Upper lobe of right lung (tissue), 1 donor: ENCODE data around the gene IQCC. TPM values are rescaled to one million over a fixed set of nuclear protein-coding genes. Genes with fewer than 3 reads are reported as not detected.
A peak's percentile ranks its signal among the peaks of the same experiment; 100 is the strongest.

Experiments used
- ATAC-seq: fragments of 200-7000 bp; cut with Tn5 transposase; one replicate; pipeline ENCODE4 v1.9.1; 2020; ENCODE audit warnings: mild to moderate bottlenecking, moderate library complexity
- DNase-seq: peaks from one replicate; pipeline ENCODE4 v3.0.0-alpha.2; 2020
- H3K27ac ChIP-seq: fragments of 200-600 bp; one replicate; pipeline ENCODE4 v1.8.0; 2022
- H3K27me3 ChIP-seq: fragments of 200-600 bp; one replicate; pipeline ENCODE4 v1.8.0; 2022; ENCODE audit warnings: mild to moderate bottlenecking
- H3K36me3 ChIP-seq: fragments of 200-600 bp; one replicate; pipeline ENCODE4 v1.8.0; 2022
- H3K4me1 ChIP-seq: fragments of 200-600 bp; one replicate; pipeline ENCODE4 v1.8.0; 2022
- H3K4me3 ChIP-seq: fragments of 200-600 bp; one replicate; pipeline ENCODE4 v1.8.0; 2022; ENCODE audit warnings: mild to moderate bottlenecking
- H3K9me3 ChIP-seq: fragments of 200-600 bp; one replicate; pipeline ENCODE4 v1.8.0; 2022
- intact Hi-C: fragments of 100-400 bp; cut with DNase I; formaldehyde crosslinking; loops from one replicate; pipeline ENCODE4 v1.11.0; 2022
- total RNA-seq: library from RNA; stranded (reverse); fragmentation: NEBNext Ultra II Directional; extraction: Animal tissue kit (Norgen Biotek cat#: 25700); gene quantifications from one replicate; pipeline ENCODE4 v1.2.1, GENCODE V29; 2021
- TF ChIP-seq, protein P1 (sequence below): fragments of 200-600 bp; IDR thresholded peaks from one replicate; pipeline ENCODE4 v1.8.0; 2022; ENCODE audit warnings: antibody characterized with exemption
- donor health status: DM: no; HTN: yes; CAD: no; lungs with severe emphysema.

Gene IQCC
- total RNA-seq, 1 donor from 2014 or later: 1.2 TPM

- Histone ChIP-seq H3K4me1 (no peaks in the 10 kb centered on the region), H3K27me3 (no peaks in the 10 kb centered on the region), H3K27ac (no peak overlapping the region), H3K36me3 (peaks cover 31% of the 10 kb centered on the region), H3K9me3 (no peaks in the 10 kb centered on the region), H3K4me3 (no peak overlapping the region)
- intact Hi-C loops: no loop called here
- ATAC-seq (no peak), DNase-seq (no peak)
- TF ChIP-seq, protein P1, sequence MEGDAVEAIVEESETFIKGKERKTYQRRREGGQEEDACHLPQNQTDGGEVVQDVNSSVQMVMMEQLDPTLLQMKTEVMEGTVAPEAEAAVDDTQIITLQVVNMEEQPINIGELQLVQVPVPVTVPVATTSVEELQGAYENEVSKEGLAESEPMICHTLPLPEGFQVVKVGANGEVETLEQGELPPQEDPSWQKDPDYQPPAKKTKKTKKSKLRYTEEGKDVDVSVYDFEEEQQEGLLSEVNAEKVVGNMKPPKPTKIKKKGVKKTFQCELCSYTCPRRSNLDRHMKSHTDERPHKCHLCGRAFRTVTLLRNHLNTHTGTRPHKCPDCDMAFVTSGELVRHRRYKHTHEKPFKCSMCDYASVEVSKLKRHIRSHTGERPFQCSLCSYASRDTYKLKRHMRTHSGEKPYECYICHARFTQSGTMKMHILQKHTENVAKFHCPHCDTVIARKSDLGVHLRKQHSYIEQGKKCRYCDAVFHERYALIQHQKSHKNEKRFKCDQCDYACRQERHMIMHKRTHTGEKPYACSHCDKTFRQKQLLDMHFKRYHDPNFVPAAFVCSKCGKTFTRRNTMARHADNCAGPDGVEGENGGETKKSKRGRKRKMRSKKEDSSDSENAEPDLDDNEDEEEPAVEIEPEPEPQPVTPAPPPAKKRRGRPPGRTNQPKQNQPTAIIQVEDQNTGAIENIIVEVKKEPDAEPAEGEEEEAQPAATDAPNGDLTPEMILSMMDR: no peak
These were observed 29.3 kb downstream of the IQCC start for GRCh38 chr1:32234792-32235191.

- no peak for ATAC-seq
- Histone ChIP-seq H3K9me3 (no peaks in the 10 kb centered on the region), H3K4me1 (peaks cover 17% of the 10 kb centered on the region), H3K4me3 (no peak overlapping the region), H3K36me3 (no peaks in the 10 kb centered on the region), H3K27ac (no peak overlapping the region), H3K27me3 (no peaks in the 10 kb centered on the region)
- no peak for DNase-seq
- intact Hi-C loops: no loop called here
- TF ChIP-seq, protein P1: no peak
These were observed 33.9 kb downstream of the IQCC start for GRCh38 chr1:32239337-32239736.

DNA sequence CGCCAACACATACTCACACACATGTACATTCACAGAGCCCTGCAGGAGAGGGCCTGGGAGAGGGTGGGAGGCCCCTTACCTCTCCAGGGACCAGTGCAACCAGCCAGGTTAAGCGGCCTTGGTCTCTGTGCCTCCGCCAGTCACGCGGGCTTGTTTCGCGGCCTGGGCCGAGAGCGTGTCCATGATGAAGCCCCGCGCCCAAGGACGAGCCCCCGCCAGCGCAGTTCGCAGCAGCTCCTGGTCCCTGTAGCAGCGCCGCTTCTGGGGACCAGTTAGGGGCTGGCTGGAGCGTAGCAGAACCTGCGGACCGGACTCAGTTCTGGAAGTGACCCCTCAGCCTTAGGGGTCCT is 34.3 kb downstream of the IQCC start:
- H3K9me3 ChIP-seq: no peaks in the 10 kb centered on the region
- DNase-seq (no peak), ATAC-seq (peak; percentile 2)
- no peaks in the 10 kb centered on the region for H3K27me3 ChIP-seq
- H3K27ac ChIP-seq: no peak overlapping the region
- peaks cover 17% of the 10 kb centered on the region for H3K4me1 ChIP-seq
- H3K4me3 ChIP-seq: peak overlapping the region; percentile 79
- intact Hi-C loops: loop anchor here (10.0 kb wide), 1 partner anchor 55 kb away; the partner anchor contains the start of gene HDAC1
- TF ChIP-seq, protein P1: no peak
- no peaks in the 10 kb centered on the region for H3K36me3 ChIP-seq

DNA sequence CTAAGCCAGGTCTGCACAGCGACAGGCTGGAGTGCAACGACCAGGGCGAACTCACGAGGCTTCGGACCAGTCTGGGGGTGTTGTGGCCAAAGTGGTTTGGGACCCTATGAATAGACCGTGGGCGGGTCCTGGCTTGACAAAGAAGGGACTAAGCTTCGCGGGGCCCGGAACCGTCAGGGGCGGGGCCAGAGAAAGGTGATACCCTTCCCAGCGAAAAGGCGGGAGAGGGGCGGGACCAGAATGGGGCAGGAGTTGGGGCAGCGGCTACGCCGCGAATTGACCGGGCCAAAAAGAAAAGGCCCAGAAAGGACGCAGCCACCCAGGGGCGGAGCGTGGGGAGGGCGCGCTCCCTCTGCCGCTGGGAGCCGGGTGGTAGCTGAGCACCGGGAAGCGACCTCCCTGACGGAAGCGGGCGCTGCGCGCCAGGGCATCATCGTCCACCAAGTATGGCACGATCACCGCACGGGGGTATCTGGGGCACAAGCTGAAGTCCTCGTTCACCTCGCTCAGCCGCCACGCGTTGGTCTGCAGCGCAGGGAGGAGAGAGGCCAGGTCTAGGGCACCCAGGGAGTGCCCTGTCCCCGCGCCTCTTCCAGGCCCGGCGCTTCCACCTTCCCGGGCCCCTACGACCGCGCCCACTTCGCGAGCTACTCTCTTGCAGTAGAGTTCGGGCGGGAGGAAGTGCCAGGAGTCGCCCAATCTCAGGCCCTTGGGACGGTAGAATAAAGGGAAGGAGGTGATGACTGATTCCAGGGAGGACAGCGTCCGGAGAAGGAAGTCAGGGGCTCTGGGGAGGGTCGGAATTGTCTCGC is 34.9 kb downstream of the IQCC start:
- H3K36me3 ChIP-seq: no peaks in the 10 kb centered on the region
- peak; percentile 80 for ATAC-seq
- peak overlapping the region; percentile 79 for H3K27ac ChIP-seq
- no peaks in the 10 kb centered on the region for H3K9me3 ChIP-seq
- H3K4me3 ChIP-seq: peak overlapping the region; percentile 79
- intact Hi-C loops: loop anchor here (10.0 kb wide), 1 partner anchor 54 kb away; the partner anchor contains the start of gene HDAC1
- TF ChIP-seq, protein P1: peak; percentile 38
- H3K27me3 ChIP-seq: no peaks in the 10 kb centered on the region
- peak; percentile 83 for DNase-seq
- H3K4me1 ChIP-seq: peaks cover 17% of the 10 kb centered on the region

DNA sequence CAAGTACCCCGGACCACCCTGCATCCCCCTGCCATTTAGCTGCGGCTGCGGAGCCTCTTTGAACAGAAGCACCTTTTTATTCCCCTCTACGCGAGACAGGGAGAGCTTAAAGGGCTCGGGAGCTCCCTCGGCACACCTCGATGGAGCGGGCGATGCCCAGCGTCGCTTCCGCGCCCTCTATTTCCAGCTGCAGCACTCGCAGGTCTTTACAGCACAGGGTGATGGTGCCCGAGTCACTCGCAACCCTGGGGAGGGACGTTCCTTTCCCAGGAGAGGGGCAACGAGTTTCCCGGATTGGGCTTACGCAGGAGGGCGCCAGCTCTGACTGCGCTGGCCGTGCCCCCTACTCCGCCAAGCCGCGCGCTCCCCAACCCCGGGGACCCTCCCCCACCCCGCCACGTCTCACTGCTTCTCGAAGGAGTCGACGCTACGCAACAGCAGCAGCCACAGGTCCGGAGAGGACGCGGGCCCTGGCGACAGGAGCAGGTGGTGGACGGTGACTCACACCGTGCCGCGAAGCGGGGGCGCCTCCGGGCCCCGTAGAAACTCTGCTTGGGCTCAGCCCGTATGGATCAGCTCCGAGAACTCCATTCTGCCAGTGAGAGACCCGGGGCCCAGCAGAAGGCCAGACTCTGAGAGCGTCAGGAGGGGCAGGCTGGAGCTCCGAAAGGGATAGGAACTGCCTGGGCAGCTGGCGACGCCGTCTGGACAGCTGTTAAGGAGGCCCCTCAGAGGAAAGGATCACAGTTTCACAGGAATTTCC is 35.7 kb downstream of the IQCC start:
- peak overlapping the region; percentile 79 for H3K4me3 ChIP-seq
- H3K4me1 ChIP-seq: peaks cover 26% of the 10 kb centered on the region
- TF ChIP-seq, protein P1: no peak
- DNase-seq: peak; percentile 81
- ATAC-seq: peak; percentile 70
- H3K27ac ChIP-seq: peak overlapping the region; percentile 79
- no peaks in the 10 kb centered on the region for H3K9me3 ChIP-seq
- intact Hi-C loops: loop anchor here (10.0 kb wide), 1 partner anchor 54 kb away; the partner anchor contains the start of gene HDAC1
- no peaks in the 10 kb centered on the region for H3K27me3 ChIP-seq
- H3K36me3 ChIP-seq: no peaks in the 10 kb centered on the region
